ENCODE measurements around the gene CRELD2.

- TF ChIP-seq POLR2AphosphoS5 (IDR thresholded peaks at IDR 0.05): no peak
- TF ChIP-seq CTCF (IDR thresholded peaks at IDR 0.05): peak in 3 of 7 experiments; percentile 86 to 99 (median 89)
- TF ChIP-seq POLR2A (IDR thresholded peaks at IDR 0.05): no peak
These were observed 11.0 kb downstream of the CRELD2 start for GRCh38 chr22:49929211-49929979.

Measured in stomach (tissue), 4 donors.